K562 (cell line): ENCODE measurements around the gene PRR11. TPM values are rescaled to one million over a fixed set of nuclear protein-coding genes. Genes with fewer than 3 reads are reported as not detected.

Source experiments
- BCOR ChIP-seq: fragments of 450-650 bp; IDR thresholded peaks from 2 replicates; pipeline ENCODE4 v1.6.1; 2016
- DIDO1 ChIP-seq: fragments of 450-650 bp; IDR thresholded peaks from 2 replicates; pipeline ENCODE4 v1.6.1; 2016; ENCODE audit warnings: low read depth, missing biosample characterization, missing genetic modification characterization
- GABPB1 ChIP-seq: sonication (generic); formaldehyde crosslinking; IDR thresholded peaks from 2 replicates; pipeline ENCODE4 v1.8.0; 2022; ENCODE audit warnings: mild to moderate bottlenecking, missing genetic modification reagents
- HOXB6 ChIP-seq: fragments of 250-450 bp; sonication (Bioruptor Pico); IDR thresholded peaks from 2 replicates; pipeline ENCODE4 v1.5.1; 2022; ENCODE audit warnings: mild to moderate bottlenecking, borderline replicate concordance
- PHTF2 ChIP-seq: fragments of 250-450 bp; sonication (Bioruptor Pico); IDR thresholded peaks from 2 replicates; pipeline ENCODE4 v1.5.0; 2021; ENCODE audit warnings: mild to moderate bottlenecking
- POLR2G ChIP-seq: fragments of 200-400 bp; formaldehyde crosslinking; IDR thresholded peaks from 2 replicates; pipeline ENCODE4 v1.6.1; 2017; ENCODE audit warnings: low read depth, mild to moderate bottlenecking, antibody characterized with exemption, low read length, moderate library complexity
- REST ChIP-seq, 2 experiments: fragments of 450-650 bp; formaldehyde crosslinking in 1 of 2; IDR thresholded peaks; 2 replicates each; pipeline versions ENCODE4 v1.4.0 to v1.6.1; 2014 to 2020; ENCODE audit warnings: mild to moderate bottlenecking in 2 of 2, borderline replicate concordance in 1 of 2, low read depth in 1 of 2
- SIRT6 ChIP-seq: IDR thresholded peaks from one replicate; pipeline ENCODE4 v1.6.1; 2012; ENCODE audit warnings: low read depth, mild to moderate bottlenecking, control low read depth, inconsistent platforms, low read length, moderate library complexity
- SOX6 ChIP-seq: fragments of 450-650 bp; IDR thresholded peaks from 2 replicates; pipeline ENCODE4 v1.6.1; 2014; ENCODE audit warnings: mild to moderate bottlenecking
- ZFP1 ChIP-seq: fragments of 450-650 bp; formaldehyde crosslinking; IDR thresholded peaks from 2 replicates; pipeline ENCODE4 v1.4.0; 2020; ENCODE audit warnings: mild to moderate bottlenecking, mixed read lengths
- ZNF431 ChIP-seq: sonication (generic); formaldehyde crosslinking; IDR thresholded peaks from 2 replicates; pipeline ENCODE4 v1.8.0; 2022; ENCODE audit warnings: mild to moderate bottlenecking, missing genetic modification reagents
- ZNF583 ChIP-seq: fragments of 250-450 bp; sonication (Bioruptor Pico); IDR thresholded peaks from 2 replicates; pipeline ENCODE4 v1.4.0; 2020
- ZNF592 ChIP-seq: fragments of 450-650 bp; IDR thresholded peaks from 2 replicates; pipeline ENCODE4 v1.6.1; 2017; ENCODE audit warnings: antibody characterized with exemption, mild to moderate bottlenecking
- polyA plus RNA-seq, 8 experiments: library from polyadenylated mRNA; depleted of rRNA in 4 of 8; stranded (reverse) in 5 of 8; unstranded in 3 of 8; fragments of >200 nt; fragmentation: Nextera tagmentation in 2 of 8; fragmentation: Illumina TruSeq in 1 of 8; extraction: Ambion mirVana in 2 of 8; extraction: Trizol in 1 of 8; gene quantifications; 2 replicates each; pipeline versions ENCODE4 v1.2.1 to v1.2.3, GENCODE V29; 2011 to 2014; ENCODE audit warnings: inconsistent platforms in 1 of 8, missing spikeins in 1 of 8
- total RNA-seq, 7 experiments: library from RNA; depleted of rRNA in 6 of 7; stranded (reverse); fragments of >200 nt in 6 of 7; fragmentation: Illumina TruSeq in 2 of 7; extraction: Trizol in 2 of 7; gene quantifications; 2 replicates each; pipeline versions ENCODE4 v1.2.1 to v1.2.3, GENCODE V29; 2011 to 2021; ENCODE audit warnings: low replicate concordance in 1 of 7
- TF ChIP-seq, protein P1 (sequence below), 3 experiments: IDR thresholded peaks in 2 of 3; conservative IDR thresholded peaks in 1 of 3; 2 replicates each; pipeline ENCODE4 v1.5.1; 2011 to 2012; ENCODE audit warnings: low read length in 3 of 3, mild to moderate bottlenecking in 3 of 3, control low read depth in 2 of 3, improper control_type of control experiment in 1 of 3, inconsistent platforms in 1 of 3, low read depth in 1 of 3, mixed read lengths in 1 of 3, moderate library complexity in 1 of 3; ENCODE audit not compliant: insufficient read depth in 2 of 3

Gene PRR11
- total and polyA plus RNA-seq, 9 of the 15 experiments (the other 6 are each of a cell fraction or from before 2014, with no cell fraction given): 13.3 to 75.2 (median 46.4) TPM

DNA sequence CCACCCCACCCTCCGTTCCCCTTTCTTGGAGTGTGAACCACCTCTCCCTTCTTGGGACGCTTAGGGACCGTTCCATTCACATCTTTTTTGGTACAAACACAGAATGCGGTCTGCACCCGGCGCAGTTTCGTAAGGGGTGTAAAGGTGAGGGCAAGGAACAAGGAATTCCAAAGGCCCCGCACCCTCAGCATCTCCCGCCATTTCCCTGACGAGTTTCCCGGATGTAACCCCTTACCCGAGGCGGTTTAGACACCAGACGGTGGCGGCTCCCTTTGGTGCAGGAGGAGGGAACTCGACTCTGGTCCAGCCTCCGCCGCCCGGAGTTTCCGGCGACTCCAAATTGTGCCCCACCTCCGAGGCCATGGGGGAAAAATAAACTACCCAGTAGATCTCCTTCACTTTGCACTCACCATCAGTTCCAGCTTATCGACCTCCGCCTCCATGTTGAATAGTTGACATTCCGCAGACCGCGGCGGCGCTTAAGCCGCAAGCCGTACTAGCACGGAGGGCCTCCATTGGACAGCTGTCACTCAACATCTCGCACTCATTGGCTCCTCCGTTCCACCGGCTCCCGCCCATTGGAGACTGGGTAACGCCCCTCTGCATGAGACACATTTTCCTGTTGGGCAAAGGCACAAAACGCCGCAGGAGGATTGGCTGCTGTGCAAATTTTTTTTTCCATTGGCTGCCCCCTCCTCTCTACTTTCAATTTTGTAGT, 666 bp upstream of the PRR11 start, which contains the start of gene SKA2 (continued):
- TF ChIP-seq REST (IDR thresholded peaks at IDR 0.05; ENCODE audit: borderline replicate concordance) (no peak), REST (CRISPR knock-in tag; IDR thresholded peaks at IDR 0.05; ENCODE audit: low read depth) (no peak), HOXB6 (no peak), DIDO1 (tag) (no peak), ZNF431 (CRISPR knock-in tag) (no peak), ZNF583 (CRISPR knock-in tag) (no peak), ZFP1 (CRISPR knock-in tag) (no peak), GABPB1 (CRISPR knock-in tag) (peak; percentile 45; the same call in 1 of the 2 replicates), ZNF592 (no peak), POLR2G (peak; percentile 83), PHTF2 (no peak), BCOR (no peak), SOX6 (no peak), SIRT6 (no peak)
- TF ChIP-seq, protein P1, sequence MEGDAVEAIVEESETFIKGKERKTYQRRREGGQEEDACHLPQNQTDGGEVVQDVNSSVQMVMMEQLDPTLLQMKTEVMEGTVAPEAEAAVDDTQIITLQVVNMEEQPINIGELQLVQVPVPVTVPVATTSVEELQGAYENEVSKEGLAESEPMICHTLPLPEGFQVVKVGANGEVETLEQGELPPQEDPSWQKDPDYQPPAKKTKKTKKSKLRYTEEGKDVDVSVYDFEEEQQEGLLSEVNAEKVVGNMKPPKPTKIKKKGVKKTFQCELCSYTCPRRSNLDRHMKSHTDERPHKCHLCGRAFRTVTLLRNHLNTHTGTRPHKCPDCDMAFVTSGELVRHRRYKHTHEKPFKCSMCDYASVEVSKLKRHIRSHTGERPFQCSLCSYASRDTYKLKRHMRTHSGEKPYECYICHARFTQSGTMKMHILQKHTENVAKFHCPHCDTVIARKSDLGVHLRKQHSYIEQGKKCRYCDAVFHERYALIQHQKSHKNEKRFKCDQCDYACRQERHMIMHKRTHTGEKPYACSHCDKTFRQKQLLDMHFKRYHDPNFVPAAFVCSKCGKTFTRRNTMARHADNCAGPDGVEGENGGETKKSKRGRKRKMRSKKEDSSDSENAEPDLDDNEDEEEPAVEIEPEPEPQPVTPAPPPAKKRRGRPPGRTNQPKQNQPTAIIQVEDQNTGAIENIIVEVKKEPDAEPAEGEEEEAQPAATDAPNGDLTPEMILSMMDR (IDR thresholded peaks at IDR 0.05 in 2 of 3, conservative IDR thresholded peaks at IDR 0.05 in 1 of 3; ENCODE audit: insufficient read depth in 2 of 3, low read depth in 1 of 3, low read length in 3 of 3): peak in 1 of 3 experiments; percentile 0; a peak in 1 of 6 replicates
